GM19372 (cell line): ENCODE measurements around the gene AMBRA1.

Experiments used
- ATAC-seq: cut with Tn5 transposase; IDR thresholded peaks from one replicate; pipeline ENCODE4 v1.9.1; 2021; ENCODE audit warnings: mild to moderate bottlenecking, low read depth, moderate library complexity; ENCODE audit not compliant: unreplicated experiment

AMBRA1 gene

GRCh38 chr11:46593550-46594373 is at the start of gene AMBRA1:
TSS of gene AMBRA1 (minus strand) at chr11:46594023. CDS start at chr11:46548380, 45,643 bp downstream.
- peak; percentile 77 for ATAC-seq

GRCh38 chr11:46643531-46643930 is 49.7 kb upstream of the AMBRA1 start:
- no peak for ATAC-seq

DNA sequence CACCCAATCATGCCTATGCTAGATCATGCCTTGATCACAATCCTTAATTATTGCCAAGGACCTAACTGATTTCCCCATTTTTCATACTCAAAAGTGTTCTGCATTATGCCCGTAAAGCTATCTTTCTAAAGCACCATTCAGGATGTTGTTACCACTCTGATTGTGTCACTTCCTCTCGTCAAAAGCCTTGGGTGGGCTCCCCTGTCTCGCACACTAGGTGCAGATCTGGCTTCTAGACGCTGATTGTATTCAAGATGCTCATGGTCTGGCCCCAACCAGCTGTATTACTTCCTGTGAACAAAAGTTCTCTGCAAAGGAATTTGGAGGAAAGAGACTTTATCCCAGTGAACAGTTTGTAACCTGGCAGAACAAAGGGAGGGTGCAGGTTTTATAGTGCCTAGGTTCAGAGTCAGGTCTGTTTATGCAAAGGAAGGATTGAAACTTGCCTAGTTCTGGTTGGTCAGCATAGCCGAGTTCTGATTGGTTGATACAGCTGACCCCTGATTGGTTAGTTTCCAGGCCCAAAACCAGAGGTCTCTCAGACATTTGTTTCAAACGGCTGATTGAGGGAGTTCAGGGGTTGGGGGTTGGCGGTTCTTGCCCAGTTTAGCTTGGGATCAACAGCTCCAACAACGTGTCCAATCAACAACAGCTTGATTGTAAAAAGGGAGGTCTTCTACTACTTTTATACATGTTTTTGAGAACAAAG is 49.0 kb upstream of the AMBRA1 start:
- ATAC-seq = no peak

DNA sequence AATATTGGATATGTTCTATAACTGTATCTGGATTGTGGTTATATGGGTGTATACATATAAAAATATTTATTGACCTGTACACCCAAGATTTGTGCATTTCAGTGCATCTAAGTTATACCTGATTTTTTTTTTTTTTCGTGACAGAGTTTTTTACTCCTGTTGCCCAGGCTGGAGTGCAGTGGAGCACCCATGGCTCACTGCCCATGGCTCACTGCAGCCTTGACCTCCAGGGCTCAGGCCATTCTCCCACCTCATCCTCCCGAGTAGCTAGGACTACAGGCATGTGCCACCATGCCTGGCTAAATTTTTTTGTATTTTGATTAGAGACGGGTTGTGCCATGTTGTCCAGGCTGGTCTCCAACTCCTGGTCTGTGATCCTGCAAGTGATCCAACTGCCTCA is 47.8 kb upstream of the AMBRA1 start:
- no peak for ATAC-seq

DNA sequence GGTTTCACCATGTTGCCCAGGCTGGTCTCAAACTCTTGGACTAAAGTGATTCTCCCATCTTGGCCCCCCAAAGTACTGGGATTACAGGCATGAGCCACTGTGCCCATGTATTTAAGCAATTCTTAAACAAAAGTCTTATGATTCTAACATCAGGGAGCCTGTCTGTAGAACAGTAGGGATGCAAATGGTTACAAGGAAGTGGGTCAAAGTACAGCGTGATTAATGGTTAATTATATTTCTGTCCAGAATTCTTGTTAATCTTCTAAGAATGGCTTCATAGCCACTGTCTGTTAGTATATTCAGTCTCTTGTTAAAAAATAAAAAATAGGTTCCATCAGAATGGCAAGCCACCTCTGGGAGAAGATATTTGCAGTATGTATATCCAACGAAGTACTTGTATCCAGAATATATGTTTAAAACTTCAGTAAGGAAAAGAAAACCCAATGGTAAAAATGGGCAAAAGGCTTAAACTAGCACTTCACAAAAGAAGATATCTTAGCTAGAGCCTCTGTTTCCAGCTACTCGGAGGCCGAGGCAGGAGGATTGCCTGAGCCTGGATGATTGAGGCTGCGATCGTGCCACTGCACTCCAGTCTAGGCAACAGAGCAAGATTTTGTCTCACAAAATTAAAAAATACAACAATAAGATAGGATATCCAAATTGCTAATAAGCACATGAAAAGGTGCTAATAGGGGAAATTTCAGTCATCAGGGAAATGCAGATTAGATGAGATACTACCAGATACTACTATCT is 46.4 kb upstream of the AMBRA1 start:
- ATAC-seq = no peak

- ATAC-seq = no peak
Observed at GRCh38 chr11:46639197-46639839, 45.5 kb upstream of the AMBRA1 start.

DNA sequence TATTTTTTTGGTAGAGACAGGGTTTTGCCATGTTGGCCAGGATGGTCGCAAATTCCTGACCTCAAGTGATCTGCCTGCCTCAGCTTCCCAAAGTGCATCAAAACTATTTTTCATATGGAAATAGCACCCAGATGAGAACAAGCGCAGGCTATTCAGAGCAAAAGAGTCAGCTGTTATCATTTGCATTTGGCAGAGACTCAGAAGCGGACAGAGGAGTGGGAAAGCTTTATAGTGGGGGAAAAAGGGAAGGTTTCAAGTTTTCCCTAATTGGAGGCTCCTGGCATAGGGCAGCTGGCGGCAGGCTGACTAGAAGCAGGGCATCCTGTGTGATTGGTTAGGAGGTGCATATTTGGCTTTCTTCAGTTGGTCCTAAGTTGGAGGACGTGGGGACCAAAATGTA is 43.7 kb upstream of the AMBRA1 start:
- ATAC-seq = no peak

DNA sequence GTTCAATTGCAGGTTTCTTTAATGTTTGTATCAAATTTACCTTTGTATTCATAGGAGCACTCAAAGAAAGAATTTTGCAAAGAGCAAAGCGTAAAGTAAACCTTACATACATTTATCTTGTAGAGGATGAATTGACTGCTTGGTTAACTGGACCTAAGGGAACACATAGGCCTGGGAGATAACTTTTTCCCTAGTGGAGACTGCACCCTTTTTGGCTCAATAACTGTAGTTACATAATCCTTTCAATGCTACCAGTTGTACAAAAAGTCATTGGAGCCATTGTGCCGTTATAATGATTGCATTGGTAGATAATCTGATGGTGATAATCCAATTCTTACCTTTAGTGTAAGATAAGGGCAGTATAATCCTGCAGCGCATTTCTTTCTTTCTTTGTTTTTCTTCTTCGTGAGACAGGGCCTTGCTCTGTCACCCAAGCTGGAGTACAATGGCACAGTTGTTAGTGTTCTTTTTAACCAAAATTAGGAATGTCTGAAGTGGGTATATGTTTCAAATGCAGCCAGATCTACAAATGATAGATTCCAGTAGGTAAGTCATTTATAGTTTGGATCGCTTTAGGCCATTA is 41.8 kb upstream of the AMBRA1 start:
- ATAC-seq = no peak

DNA sequence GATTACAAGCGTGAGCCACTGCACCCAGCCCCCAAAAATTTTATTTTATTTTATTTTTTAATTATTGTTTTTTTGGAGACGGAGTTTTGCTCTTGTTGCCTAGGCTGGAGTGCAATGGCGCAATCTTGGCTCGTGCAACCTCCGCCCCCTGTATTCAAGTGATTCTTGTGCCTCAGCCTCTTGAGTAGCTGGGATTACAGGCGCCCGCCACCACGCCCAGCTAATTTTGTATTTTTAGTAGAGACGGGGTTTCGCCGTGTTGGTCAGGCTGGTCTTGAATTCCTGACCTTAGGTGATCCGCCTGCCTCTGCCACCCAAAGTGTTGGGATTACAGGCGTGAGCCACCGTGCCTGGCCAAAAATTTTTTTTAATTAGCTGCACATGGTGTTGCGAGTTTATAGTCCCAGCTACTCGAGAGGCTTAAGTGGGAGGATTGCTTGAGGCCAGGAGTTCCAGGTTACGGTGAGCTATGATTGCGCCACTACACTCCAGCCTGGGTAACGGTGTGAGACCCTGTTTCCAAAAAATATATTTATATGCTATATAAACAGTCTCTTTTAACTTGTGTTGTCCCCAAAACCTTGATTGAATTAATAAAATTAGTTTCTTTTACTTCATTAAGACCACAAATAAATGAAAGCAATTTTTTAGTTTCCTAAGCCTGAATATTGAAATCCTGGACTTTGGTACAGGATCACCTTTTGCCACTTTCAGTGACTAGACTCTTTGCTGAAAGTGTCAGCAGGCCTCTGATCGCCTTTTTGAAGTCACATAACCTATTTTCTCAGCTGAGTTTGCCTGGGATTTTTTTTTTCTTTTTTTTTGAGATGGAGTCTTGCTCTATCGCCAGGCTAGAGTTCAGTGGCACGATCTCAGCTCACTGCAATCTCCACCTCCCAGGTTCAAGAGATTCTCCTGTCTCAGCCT is 39.7 kb upstream of the AMBRA1 start:
- no peak for ATAC-seq

DNA sequence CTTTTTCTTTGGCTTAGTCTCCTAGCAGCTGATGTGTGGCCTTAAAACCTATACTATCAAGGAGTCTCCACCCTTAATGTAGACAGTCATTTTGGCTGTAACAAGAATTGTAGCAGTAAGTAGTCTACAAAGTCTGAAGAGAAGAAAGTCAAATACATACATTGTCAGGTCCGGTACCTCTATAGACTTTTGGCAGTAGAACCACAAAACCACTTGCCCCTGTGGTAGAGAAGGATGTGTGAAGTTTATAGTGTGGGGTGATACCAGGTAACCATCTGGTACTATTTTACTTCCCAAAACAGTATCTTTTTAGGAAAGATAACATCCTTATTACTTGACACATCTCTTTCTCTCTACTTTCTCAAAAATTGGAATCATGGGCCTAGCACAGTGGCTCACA is 38.7 kb upstream of the AMBRA1 start:
- ATAC-seq = no peak

DNA sequence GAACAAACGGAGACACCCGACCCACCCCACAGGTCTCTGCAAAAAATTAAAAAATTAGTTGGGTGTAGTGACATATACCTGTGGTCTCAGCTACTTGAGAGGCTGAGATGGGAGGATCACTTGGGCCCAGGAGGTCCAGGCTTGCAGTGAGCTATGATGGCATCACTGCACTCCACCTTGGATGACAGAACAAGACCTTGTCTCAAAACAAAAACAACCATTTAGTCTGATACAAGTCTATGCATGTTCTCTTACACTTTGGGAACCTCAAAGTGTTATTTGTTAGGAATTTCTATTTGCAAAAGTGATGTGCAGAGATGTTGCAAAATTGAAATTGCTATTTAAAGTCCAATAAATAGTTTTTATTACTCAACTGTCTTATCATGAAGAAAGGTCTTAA is 37.9 kb upstream of the AMBRA1 start:
- no peak for ATAC-seq

- no peak for ATAC-seq
Observed at GRCh38 chr11:46630237-46630636, 36.4 kb upstream of the AMBRA1 start.

DNA sequence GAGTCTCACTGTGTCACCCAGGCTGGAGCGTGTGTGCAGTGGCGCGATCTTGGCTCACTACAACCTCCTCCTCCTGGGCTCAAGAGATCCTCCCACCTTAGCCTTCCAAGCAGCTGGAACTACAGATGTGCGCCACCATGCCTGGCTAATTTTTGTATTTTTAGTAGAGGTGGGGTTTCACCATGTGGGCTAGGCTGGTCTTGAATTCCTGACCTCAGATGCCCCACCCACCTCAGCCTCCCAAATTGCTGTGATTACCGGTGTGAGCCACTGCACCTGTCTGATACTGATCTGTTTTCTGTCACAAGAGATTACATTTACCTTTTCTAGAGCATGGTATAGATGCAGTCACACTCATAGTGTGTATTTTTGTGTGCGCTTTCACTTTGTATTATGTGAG is 35.1 kb upstream of the AMBRA1 start:
- ATAC-seq = no peak

DNA sequence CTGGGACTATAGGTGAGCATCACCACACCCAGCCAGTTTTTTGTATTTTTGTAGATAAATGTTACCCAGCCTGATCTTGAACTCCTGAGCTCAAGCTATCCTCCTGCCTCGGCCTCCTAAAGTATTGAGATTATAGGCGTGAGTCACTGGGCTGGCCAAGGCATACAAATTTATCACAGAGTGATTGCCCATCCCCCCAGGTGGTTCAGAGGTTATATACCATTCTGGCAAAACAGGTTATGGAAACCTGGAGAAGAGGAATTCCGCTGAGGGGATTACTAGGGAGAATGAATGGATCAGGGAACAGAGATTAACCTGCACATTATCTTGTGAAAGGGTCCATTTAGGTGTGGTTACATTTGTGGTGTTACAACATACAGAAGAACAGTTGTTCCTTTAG is 31.6 kb upstream of the AMBRA1 start:
- ATAC-seq = no peak

DNA sequence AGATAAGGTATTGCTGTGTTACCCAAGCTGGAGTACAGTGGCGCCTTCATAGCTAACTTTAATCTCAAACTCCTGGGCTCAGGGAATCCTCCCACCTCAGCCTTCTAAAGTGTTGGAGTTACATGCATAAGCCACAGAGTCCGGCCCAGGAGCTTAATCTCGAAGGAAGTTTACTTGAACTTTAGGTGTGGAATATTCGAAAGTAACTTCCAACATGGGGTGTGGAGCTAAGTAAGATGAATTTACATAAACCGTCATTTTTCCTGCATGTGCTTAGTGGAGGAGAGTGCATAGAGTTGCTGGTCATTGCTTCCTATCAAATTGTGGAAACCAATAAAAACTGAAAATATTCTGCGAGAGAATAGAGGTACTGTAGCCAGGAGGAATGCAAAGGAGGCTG is 25.0 kb upstream of the AMBRA1 start:
- ATAC-seq = no peak

- ATAC-seq = no peak
Observed at GRCh38 chr11:46617972-46618314, 24.1 kb upstream of the AMBRA1 start.

- ATAC-seq = peak; percentile 96
Observed at GRCh38 chr11:46617134-46617971, 23.5 kb upstream of the AMBRA1 start, which contains the start of the genes ATG13 and HARBI1. TSS of gene ATG13 (plus strand) at chr11:46617553. CDS start at chr11:46644292, 26,739 bp downstream. TSS of gene HARBI1 (minus strand) at chr11:46617227. CDS start at chr11:46616237, 990 bp downstream.

DNA sequence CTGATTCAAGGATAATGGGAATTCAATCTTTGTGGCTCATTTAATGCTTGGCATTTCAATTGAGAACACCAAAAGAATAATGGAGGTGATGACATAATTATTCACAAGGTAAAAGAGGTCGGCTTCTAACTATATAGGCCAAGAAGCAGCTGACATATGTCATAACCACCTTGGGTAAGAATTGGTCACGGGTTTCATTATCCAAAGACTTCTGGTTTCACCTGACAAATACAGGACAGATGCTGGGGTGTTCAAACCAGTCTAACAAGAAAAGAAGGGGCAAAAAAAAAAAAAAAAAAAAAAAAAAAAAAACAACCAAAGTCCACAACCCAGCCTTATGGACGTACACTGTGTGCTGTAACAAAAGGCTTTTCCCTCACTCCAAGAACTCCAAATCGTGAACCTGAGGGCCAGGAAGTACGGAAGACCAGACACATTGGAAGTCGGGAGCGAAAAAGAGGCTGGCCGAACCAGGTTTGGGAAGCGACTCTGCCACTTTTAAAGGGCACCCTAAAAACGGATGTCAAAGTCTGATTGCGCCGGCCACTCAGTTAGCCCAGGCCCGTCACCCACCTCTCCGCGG is 22.8 kb upstream of the AMBRA1 start:
- ATAC-seq = no peak
